LNCAP (cell line): Measurements from ENCODE around the gene NHLRC4.
A peak's percentile ranks its signal among the peaks of the same experiment; 100 is the strongest.

Source experiments
- CTCF ChIP-seq: fragments of 450-650 bp; IDR thresholded peaks from 2 replicates; pipeline ENCODE4 v1.5.1; 2017; ENCODE audit warnings: mild to moderate bottlenecking

NHLRC4 gene

GRCh38 chr16:589658-590187 is 22.9 kb downstream of the NHLRC4 start, which contains the start of gene RAB40C:
Gene RAB40C (plus strand): TSS chr16:590066. CDS start chr16:590292, 226 bp downstream.
- no peak for TF ChIP-seq CTCF

GRCh38 chr16:590188-590814 is 23.5 kb downstream of the NHLRC4 start:
- TF ChIP-seq CTCF = 0 out of 2 replicates have a peak, but pooled peaks have one; percentile 17

GRCh38 chr16:590815-591200 is 24.0 kb downstream of the NHLRC4 start:
- TF ChIP-seq CTCF = no peak

GRCh38 chr16:591231-591630 is 24.4 kb downstream of the NHLRC4 start:
- TF ChIP-seq CTCF = no peak

- no peak for TF ChIP-seq CTCF
These were observed 25.2 kb downstream of the NHLRC4 start for GRCh38 chr16:591892-592517.

- TF ChIP-seq CTCF = no peak
These were observed 25.9 kb downstream of the NHLRC4 start for GRCh38 chr16:592518-593306.

GRCh38 chr16:593406-593805 is 26.6 kb downstream of the NHLRC4 start:
- TF ChIP-seq CTCF = no peak
